ENCODE results near the gene BMP8A.

DNA sequence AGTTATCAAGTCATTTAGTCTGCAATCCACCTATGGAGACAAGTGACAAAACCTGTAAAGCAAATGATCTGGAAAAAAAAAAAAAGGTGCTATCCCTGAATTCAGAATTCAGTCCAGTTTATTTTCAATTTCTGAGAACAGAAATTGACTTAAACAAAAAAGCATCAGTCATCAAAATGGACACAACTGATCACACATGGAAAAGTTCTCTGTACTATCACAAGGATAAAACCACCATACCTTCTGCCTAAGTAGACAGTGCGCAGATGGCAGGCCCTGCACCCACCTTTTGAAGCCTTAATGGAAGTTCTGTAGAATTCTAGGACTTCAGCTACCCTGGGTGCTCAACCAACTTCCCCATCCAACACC, 81.6 kb downstream of the BMP8A start:
- TF ChIP-seq, protein P1, sequence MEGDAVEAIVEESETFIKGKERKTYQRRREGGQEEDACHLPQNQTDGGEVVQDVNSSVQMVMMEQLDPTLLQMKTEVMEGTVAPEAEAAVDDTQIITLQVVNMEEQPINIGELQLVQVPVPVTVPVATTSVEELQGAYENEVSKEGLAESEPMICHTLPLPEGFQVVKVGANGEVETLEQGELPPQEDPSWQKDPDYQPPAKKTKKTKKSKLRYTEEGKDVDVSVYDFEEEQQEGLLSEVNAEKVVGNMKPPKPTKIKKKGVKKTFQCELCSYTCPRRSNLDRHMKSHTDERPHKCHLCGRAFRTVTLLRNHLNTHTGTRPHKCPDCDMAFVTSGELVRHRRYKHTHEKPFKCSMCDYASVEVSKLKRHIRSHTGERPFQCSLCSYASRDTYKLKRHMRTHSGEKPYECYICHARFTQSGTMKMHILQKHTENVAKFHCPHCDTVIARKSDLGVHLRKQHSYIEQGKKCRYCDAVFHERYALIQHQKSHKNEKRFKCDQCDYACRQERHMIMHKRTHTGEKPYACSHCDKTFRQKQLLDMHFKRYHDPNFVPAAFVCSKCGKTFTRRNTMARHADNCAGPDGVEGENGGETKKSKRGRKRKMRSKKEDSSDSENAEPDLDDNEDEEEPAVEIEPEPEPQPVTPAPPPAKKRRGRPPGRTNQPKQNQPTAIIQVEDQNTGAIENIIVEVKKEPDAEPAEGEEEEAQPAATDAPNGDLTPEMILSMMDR (IDR thresholded peaks at IDR 0.05; ENCODE audit: borderline replicate concordance, extremely low read depth, low read length, poor library complexity, severe bottlenecking) = no peak
- no peak for TF ChIP-seq EZH2 (IDR thresholded peaks at IDR 0.05; ENCODE audit: borderline replicate concordance, low read depth, low read length, severe bottlenecking)

All from DND-41 (cell line).